ENCODE results near the gene RGS4. TPM values are rescaled to one million over a fixed set of nuclear protein-coding genes. Genes with fewer than 3 reads are reported as not detected.

RGS4 gene
- total RNA-seq, 1 experiment from 2014 or later = not detected

DNA sequence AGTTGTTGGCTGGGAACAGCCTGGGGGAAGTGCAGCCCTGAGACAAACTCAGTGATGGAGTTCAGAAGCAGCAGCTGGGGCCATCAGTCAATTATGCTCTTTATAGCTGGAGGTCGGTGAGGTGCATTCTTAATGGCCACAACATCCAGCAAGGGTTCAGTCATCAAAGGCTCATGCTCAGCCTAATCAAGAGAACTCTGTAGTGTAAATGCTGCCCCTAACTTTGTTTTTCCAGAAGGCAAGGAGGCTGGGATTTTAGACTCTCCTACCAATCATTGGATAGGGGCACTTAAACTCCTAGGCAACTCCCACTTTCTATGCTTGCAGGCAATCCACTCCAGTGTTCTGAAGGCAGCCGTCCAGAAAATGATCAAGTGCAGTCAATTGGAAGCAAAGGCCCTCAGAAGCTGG lies 15.0 kb upstream of the RGS4 start:
- Mint-ChIP-seq H3K27ac (no peak overlapping the region), H3K36me3 (ENCODE audit: insufficient read depth in 1 of 3, low read depth in 3 of 3) (no peaks in the 10 kb centered on the region), H3K4me1 (no peaks in the 10 kb centered on the region), H3K9me3 (no peaks in the 10 kb centered on the region), H3K27me3 (ENCODE audit: low read depth) (no peaks in the 10 kb centered on the region), H3K4me3 (no peak overlapping the region)
- Histone ChIP-seq H2BK20ac (ENCODE audit: low read depth, low read length, poor library complexity, severe bottlenecking) (no peak overlapping the region), H3K79me2 (ENCODE audit: insufficient read depth, low read length) (no peaks in the 10 kb centered on the region), H3T11ph (ENCODE audit: low read length) (no peak overlapping the region), H2AK5ac (ENCODE audit: insufficient read length, low read length) (no peak overlapping the region), H3K27me3 (ENCODE audit: insufficient read depth, low read length) (no peaks in the 10 kb centered on the region), H2BK5ac (ENCODE audit: insufficient read length, low read length) (no peak overlapping the region), H3K4me1 (ENCODE audit: insufficient read depth, low read length) (no peaks in the 10 kb centered on the region), H3K27ac (ENCODE audit: insufficient read length, low read depth, low read length) (no peak overlapping the region), H2BK12ac (ENCODE audit: insufficient read length, low read depth, low read length) (no peak overlapping the region), H4K8ac (replicated peaks; ENCODE audit: insufficient read length, low read depth, low read length) (no peak overlapping the region), H3K4me2 (ENCODE audit: insufficient read depth, insufficient read length, low read length) (no peak overlapping the region), H4K5ac (ENCODE audit: insufficient read length, low read depth, low read length) (no peak overlapping the region), H3K79me1 (ENCODE audit: insufficient read depth, low read depth, low read length, poor library complexity, severe bottlenecking) (no peaks in the 10 kb centered on the region), H3K4ac (ENCODE audit: low read depth, low read length) (no peak overlapping the region), H2AFZ (ENCODE audit: low read length) (no peak overlapping the region), H2BK15ac (ENCODE audit: low read depth, low read length) (no peak overlapping the region), H3K23me2 (ENCODE audit: insufficient read length, low read depth, low read length, poor library complexity, severe bottlenecking) (no peaks in the 10 kb centered on the region), H3K18ac (ENCODE audit: insufficient read length, low read depth, low read length) (no peak overlapping the region), H3K9me3 (ENCODE audit: control insufficient read depth, low read depth, low read length) (no peaks in the 10 kb centered on the region), H3K9ac (ENCODE audit: extremely low read depth, insufficient read length, low read length) (no peak overlapping the region), H2BK120ac (ENCODE audit: low read depth, low read length, poor library complexity, severe bottlenecking) (no peak overlapping the region), H4K91ac (ENCODE audit: insufficient read length, low read depth, low read length) (no peak overlapping the region), H3K23ac (ENCODE audit: insufficient read length, low read depth, low read length) (no peak overlapping the region), H4K20me1 (ENCODE audit: control insufficient read depth, insufficient read depth, insufficient read length) (no peaks in the 10 kb centered on the region), H3K56ac (ENCODE audit: insufficient read length, low read depth, low read length) (no peak overlapping the region), H3K14ac (ENCODE audit: insufficient read depth, low read length) (no peak overlapping the region)
- WGBS (ENCODE audit: extremely low coverage, insufficient read length, low lambda C conversion rate) = no CpG with 5 or more reads among the region's 2 CpGs
- TF ChIP-seq, protein P1, sequence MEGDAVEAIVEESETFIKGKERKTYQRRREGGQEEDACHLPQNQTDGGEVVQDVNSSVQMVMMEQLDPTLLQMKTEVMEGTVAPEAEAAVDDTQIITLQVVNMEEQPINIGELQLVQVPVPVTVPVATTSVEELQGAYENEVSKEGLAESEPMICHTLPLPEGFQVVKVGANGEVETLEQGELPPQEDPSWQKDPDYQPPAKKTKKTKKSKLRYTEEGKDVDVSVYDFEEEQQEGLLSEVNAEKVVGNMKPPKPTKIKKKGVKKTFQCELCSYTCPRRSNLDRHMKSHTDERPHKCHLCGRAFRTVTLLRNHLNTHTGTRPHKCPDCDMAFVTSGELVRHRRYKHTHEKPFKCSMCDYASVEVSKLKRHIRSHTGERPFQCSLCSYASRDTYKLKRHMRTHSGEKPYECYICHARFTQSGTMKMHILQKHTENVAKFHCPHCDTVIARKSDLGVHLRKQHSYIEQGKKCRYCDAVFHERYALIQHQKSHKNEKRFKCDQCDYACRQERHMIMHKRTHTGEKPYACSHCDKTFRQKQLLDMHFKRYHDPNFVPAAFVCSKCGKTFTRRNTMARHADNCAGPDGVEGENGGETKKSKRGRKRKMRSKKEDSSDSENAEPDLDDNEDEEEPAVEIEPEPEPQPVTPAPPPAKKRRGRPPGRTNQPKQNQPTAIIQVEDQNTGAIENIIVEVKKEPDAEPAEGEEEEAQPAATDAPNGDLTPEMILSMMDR (conservative IDR thresholded peaks at IDR 0.05) = no peak
- no peak for DNase-seq
